Breast epithelium (tissue), 4 donors: Measurements from ENCODE around the gene CGRRF1. TPM values are rescaled to one million over a fixed set of nuclear protein-coding genes. Genes with fewer than 3 reads are reported as not detected.

Source experiments
- DNase-seq, 2 donors: peaks; one replicate each; pipeline ENCODE4 v3.0.0-alpha.2; 2019; ENCODE audit warnings: low spot score in 2 of 2
- H3K27ac ChIP-seq, 2 donors: fragments of 200-600 bp; sonication (generic) in 1 of 2; one replicate each; pipeline ENCODE4 v1.5.1; 2016 to 2019; ENCODE audit warnings: mild to moderate bottlenecking in 1 of 2
- H3K27me3 ChIP-seq, 2 donors: fragments of 200-600 bp; sonication (generic) in 1 of 2; one replicate each; pipeline versions ENCODE4 v1.5.1 to v1.6.0; 2017 to 2019; ENCODE audit warnings: control low read depth in 1 of 2, mild to moderate bottlenecking in 1 of 2
- H3K36me3 ChIP-seq: fragments of 200-600 bp; one replicate; pipeline ENCODE4 v1.5.1; 2019
- H3K4me1 ChIP-seq, 2 donors: fragments of 200-600 bp; sonication (generic); one replicate each; pipeline ENCODE4 v1.5.1; 2016 to 2019; ENCODE audit warnings: control low read depth in 1 of 2
- H3K4me3 ChIP-seq, 3 donors: fragments of 200-600 bp; sonication (generic); 1 replicate in 2 of 3; 2 replicates in 1 of 3; pipeline ENCODE4 v1.5.1; 2016 to 2019; ENCODE audit warnings: mild to moderate bottlenecking in 3 of 3, moderate library complexity in 2 of 3
- H3K9me3 ChIP-seq, 2 donors: fragments of 200-600 bp; sonication (generic) in 1 of 2; one replicate each; pipeline ENCODE4 v1.5.1; 2016 to 2019; ENCODE audit warnings: control low read depth in 1 of 2
- POLR2A ChIP-seq: fragments of 450-650 bp; IDR thresholded peaks from one replicate; pipeline ENCODE4 v1.6.1; 2016; ENCODE audit warnings: antibody characterized with exemption, mild to moderate bottlenecking, moderate library complexity
- POLR2AphosphoS5 ChIP-seq, 3 donors: sonication (generic); formaldehyde crosslinking; IDR thresholded peaks; one replicate each; pipeline ENCODE4 v1.6.1; 2017; ENCODE audit warnings: antibody characterized with exemption in 3 of 3
- intact Hi-C: fragments of 100-400 bp; cut with DNase I; formaldehyde crosslinking; loops from one replicate; pipeline ENCODE4 v1.15.1; 2023; ENCODE audit warnings: low total_unique reads
- total RNA-seq, 3 donors: library from RNA; depleted of rRNA; stranded (reverse); fragments of >200 nt; gene quantifications; one replicate each; pipeline ENCODE4 v1.1.0, GENCODE V29; 2016
- TF ChIP-seq, protein P1 (sequence below), 3 donors: fragments of 450-650 bp; IDR thresholded peaks; one replicate each; pipeline ENCODE4 v1.5.1; 2016 to 2017; ENCODE audit warnings: antibody characterized with exemption in 3 of 3, mild to moderate bottlenecking in 3 of 3, moderate library complexity in 3 of 3

CGRRF1 gene
- total RNA-seq, 3 donors from 2014 or later, result 21.0 to 25.5 (median 23.6) TPM

DNA sequence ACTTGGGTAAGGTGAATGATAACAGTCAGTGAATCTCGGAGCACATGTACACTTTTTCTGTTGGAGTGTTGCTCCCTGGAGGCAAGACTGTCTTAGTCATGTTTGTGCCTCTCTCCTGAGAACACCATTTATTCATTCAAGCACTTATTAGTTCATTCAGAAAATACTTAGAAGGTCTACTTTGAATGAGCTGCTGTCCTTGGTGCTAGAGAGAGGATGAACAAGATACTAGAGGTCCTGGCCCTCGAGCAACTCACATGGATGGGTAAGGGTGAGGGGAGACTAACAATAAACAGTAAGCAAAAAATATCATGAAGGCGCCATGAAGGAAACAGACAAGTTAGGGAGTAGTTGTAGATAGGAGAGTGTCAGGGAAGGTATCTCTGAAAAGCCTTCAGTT, 40.2 kb downstream of the CGRRF1 start:
- H3K9me3 ChIP-seq, result no peaks in the 10 kb centered on the region
- no peaks in the 10 kb centered on the region for H3K27me3 ChIP-seq
- H3K4me1 ChIP-seq, result no peaks in the 10 kb centered on the region
- intact Hi-C loops, result no loop called here
- no peak overlapping the region for H3K4me3 ChIP-seq
- no peaks in the 10 kb centered on the region for H3K36me3 ChIP-seq
- no peak for DNase-seq
- H3K27ac ChIP-seq, result no peak overlapping the region
- no peak for TF ChIP-seq POLR2A
- TF ChIP-seq, protein P1, sequence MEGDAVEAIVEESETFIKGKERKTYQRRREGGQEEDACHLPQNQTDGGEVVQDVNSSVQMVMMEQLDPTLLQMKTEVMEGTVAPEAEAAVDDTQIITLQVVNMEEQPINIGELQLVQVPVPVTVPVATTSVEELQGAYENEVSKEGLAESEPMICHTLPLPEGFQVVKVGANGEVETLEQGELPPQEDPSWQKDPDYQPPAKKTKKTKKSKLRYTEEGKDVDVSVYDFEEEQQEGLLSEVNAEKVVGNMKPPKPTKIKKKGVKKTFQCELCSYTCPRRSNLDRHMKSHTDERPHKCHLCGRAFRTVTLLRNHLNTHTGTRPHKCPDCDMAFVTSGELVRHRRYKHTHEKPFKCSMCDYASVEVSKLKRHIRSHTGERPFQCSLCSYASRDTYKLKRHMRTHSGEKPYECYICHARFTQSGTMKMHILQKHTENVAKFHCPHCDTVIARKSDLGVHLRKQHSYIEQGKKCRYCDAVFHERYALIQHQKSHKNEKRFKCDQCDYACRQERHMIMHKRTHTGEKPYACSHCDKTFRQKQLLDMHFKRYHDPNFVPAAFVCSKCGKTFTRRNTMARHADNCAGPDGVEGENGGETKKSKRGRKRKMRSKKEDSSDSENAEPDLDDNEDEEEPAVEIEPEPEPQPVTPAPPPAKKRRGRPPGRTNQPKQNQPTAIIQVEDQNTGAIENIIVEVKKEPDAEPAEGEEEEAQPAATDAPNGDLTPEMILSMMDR (IDR thresholded peaks at IDR 0.05), result no peak
- TF ChIP-seq POLR2AphosphoS5 (IDR thresholded peaks at IDR 0.05), result no peak

DNA sequence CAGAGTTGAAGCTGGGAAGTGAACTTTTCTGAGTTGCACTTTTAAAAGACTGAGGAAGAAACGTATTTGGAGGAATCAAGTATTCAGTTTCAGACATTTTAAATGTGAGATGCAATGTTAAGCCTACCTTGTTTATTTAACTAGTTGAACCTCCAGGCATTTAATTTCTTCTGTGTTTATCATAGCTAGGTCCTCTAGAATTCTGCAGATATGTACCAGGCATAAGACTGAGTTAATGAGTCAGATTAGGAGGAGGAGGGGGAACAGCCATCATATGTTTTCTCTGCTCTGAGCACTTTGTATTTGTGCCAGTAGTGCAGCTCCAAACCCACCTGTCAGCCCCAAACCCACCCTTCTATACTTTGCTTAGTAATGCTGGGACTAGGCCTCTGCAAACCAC, 40.8 kb downstream of the CGRRF1 start:
- TF ChIP-seq, protein P1 (IDR thresholded peaks at IDR 0.05), result no peak
- TF ChIP-seq POLR2AphosphoS5 (IDR thresholded peaks at IDR 0.05) (no peak), POLR2A (no peak)
- intact Hi-C loops, result no loop called here
- Histone ChIP-seq H3K27me3 (no peaks in the 10 kb centered on the region), H3K27ac (no peak overlapping the region), H3K4me3 (no peak overlapping the region), H3K9me3 (no peaks in the 10 kb centered on the region), H3K36me3 (no peaks in the 10 kb centered on the region), H3K4me1 (no peaks in the 10 kb centered on the region)
- DNase-seq, result no peak

DNA sequence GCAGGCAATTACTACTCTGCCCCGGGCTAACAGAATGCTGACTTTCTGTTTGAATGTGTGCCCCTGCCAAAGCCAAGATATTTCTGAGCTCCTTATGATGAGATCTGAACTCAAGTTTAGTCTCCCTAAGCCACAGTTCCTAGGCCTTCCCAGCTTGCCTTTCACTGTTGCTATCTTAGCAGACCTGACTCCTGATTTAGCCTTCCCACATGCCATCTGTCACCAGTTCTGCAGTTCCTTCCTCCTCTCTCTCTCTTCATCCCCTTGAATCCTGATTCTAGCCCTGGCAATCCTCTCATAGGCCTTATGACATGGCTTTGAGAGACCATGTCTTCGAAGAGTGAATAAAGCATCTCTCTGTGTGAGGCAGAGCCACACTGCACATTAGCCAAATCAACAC, 44.7 kb downstream of the CGRRF1 start:
- intact Hi-C loops, result no loop called here
- H3K4me1 ChIP-seq, result no peaks in the 10 kb centered on the region
- H3K27me3 ChIP-seq, result no peaks in the 10 kb centered on the region
- no peaks in the 10 kb centered on the region for H3K9me3 ChIP-seq
- DNase-seq, result no peak
- no peaks in the 10 kb centered on the region for H3K36me3 ChIP-seq
- H3K27ac ChIP-seq, result no peak overlapping the region
- TF ChIP-seq POLR2A, result no peak
- H3K4me3 ChIP-seq, result no peak overlapping the region

DNA sequence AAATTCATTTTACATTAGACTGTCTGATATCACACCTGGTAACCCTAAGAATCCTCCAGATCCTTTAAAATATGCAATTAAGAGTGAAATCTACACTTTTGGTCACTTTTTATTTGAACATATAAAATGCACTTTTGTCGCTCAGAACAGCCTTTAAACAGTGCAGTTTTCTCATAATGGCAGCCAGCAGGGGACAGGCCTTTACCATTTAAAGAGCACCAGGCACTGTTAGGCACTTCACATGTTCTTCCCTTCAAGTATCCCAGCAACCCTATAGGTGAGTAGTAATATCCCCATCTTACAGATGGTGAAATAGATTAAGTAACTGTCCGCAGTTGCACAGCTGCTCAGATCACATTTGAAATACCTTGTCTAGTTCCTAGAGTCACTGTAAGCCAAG, 45.9 kb downstream of the CGRRF1 start:
- intact Hi-C loops, result no loop called here
- Histone ChIP-seq H3K36me3 (no peaks in the 10 kb centered on the region), H3K9me3 (no peaks in the 10 kb centered on the region), H3K4me1 (no peaks in the 10 kb centered on the region), H3K27me3 (no peaks in the 10 kb centered on the region), H3K4me3 (no peak overlapping the region), H3K27ac (no peak overlapping the region)
- TF ChIP-seq, protein P1 (IDR thresholded peaks at IDR 0.05), result no peak
- TF ChIP-seq POLR2AphosphoS5 (IDR thresholded peaks at IDR 0.05), result no peak
- TF ChIP-seq POLR2A, result no peak
- no peak for DNase-seq

DNA sequence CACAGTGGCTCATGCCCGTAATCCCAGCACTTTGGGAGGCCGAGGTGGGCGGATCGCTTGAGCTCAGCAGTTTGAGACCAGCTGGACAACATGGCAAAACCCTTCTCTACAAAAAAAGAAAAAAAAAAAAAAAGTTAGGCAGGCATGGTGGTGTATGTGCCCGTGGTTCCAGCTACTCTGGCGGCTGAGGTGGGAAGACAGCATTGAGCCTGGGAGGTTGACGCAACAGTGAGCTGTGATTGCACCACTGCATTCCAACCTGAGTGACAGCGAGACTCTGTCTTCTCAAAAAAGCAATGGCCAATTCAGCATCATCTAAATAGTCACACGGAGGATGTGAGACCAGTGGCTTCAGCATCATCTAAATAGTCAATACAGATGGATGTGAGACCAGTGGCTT, 46.8 kb downstream of the CGRRF1 start:
- H3K36me3 ChIP-seq, result no peaks in the 10 kb centered on the region

More for the DNA sequence above, 46.8 kb downstream of the CGRRF1 start:
- intact Hi-C loops, result no loop called here
- TF ChIP-seq POLR2AphosphoS5 (IDR thresholded peaks at IDR 0.05), result no peak
- TF ChIP-seq POLR2A, result no peak
- TF ChIP-seq, protein P1 (IDR thresholded peaks at IDR 0.05), result no peak
- Histone ChIP-seq H3K4me1 (no peaks in the 10 kb centered on the region), H3K27me3 (no peaks in the 10 kb centered on the region), H3K4me3 (no peak overlapping the region), H3K9me3 (no peaks in the 10 kb centered on the region), H3K27ac (no peak overlapping the region)
- no peak for DNase-seq
